ENCODE results near the gene UPK1B. TPM values are rescaled to one million over a fixed set of nuclear protein-coding genes. Genes with fewer than 3 reads are reported as not detected.

The UPK1B gene
- total and polyA plus RNA-seq, 2 donors (not counting 3 experiments of a cell fraction or from before 2014, with no cell fraction given) = not detected

GRCh38 chr3:119236756-119237155 lies 63.4 kb downstream of the UPK1B start:
- Histone ChIP-seq H3K4me3 (replicated peaks in 1 of 3; ENCODE audit: insufficient read depth in 1 of 3, low read depth in 1 of 3, low read length in 3 of 3) (no peak overlapping the region), H3K79me2 (ENCODE audit: control insufficient read depth, insufficient read depth, low read length) (no peaks in the 10 kb centered on the region), H3K9me3 (replicated peaks; ENCODE audit: control insufficient read depth, insufficient read depth, low read length) (no peaks in the 10 kb centered on the region), H3K4me2 (ENCODE audit: insufficient read depth, low read length) (no peak overlapping the region), H3K9ac (replicated peaks; ENCODE audit: extremely low read depth, insufficient read depth, low read length) (no peak overlapping the region), H4K20me1 (replicated peaks; ENCODE audit: control insufficient read depth, extremely low read depth, insufficient read depth, low read length) (no peaks in the 10 kb centered on the region), H3K4me1 (ENCODE audit: control insufficient read depth, extremely low read depth, insufficient read depth, low read length) (peaks cover 13% of the 10 kb centered on the region), H3K36me3 (ENCODE audit: control insufficient read depth in 2 of 2, extremely low read depth in 1 of 2, insufficient read depth in 2 of 2, low read length in 2 of 2) (peaks cover 3 to 5% of the 10 kb centered on the region in 2 experiments), H3K27me3 (ENCODE audit: control insufficient read depth in 2 of 2, insufficient read depth in 2 of 2, low read length in 2 of 2) (no peaks in the 10 kb centered on the region), H3K9me1 (replicated peaks; ENCODE audit: control insufficient read depth, extremely low read depth, insufficient read depth, low read length) (no peaks in the 10 kb centered on the region), H3K27ac (ENCODE audit: insufficient read depth, low read depth, low read length) (no peak overlapping the region), H2AFZ (ENCODE audit: low read depth, low read length) (no peak overlapping the region)
- intact Hi-C loops (cut with micrococcal nuclease) (no loop called here), dilution Hi-C loops (cut with MboI; ENCODE audit: extremely low pct_ligation_motif_present, low sequenced_read_pairs) (no loop called here)
- no peak for FAIRE-seq
- ChIA-PET POLR2A (no interaction called here), CTCF (no interaction called here)
- TF ChIP-seq CTCF (IDR thresholded peaks at IDR 0.05; ENCODE audit: extremely low read depth in 1 of 2, insufficient read depth in 1 of 2, low read depth in 1 of 2, low read length in 2 of 2) (no peak), FOS (IDR thresholded peaks at IDR 0.05; ENCODE audit: borderline replicate concordance, insufficient read depth, low read length) (no peak), JUN (IDR thresholded peaks at IDR 0.05; ENCODE audit: borderline replicate concordance, insufficient read depth, insufficient read length, low read depth) (no peak), MYC (IDR thresholded peaks at IDR 0.05; ENCODE audit: low read depth, low read length) (no peak), MAX (IDR thresholded peaks at IDR 0.05; ENCODE audit: insufficient read depth, insufficient read length) (no peak), GATA2 (IDR thresholded peaks at IDR 0.05; ENCODE audit: insufficient read depth, insufficient read length, low read depth, low read length) (no peak)
- no TSS peak for BruUV-seq (replicated peaks)
- no peak for DNase-seq (ENCODE audit: low read depth, low spot score)

DNA sequence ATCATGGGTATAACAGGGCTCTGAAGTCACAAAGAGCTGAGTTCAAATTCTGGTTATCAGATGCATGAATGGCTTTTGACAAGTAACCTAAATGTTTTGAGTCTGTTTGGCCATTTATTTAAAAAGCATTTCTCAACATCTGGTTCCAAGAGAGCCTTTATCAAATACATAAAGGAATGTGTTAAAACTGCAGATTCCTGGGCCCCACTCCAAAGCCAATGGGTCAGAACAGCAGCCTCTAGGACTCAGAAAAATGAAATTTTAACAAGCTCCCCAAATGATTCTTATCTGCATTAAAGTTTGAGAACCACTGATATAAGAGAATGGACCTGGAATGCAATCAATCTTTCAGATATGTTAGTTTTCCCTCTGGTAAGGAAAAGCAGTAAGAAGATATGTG lies 63.9 kb downstream of the UPK1B start:
- no TSS peak for BruUV-seq (replicated peaks)
- Histone ChIP-seq H2AFZ (ENCODE audit: low read depth, low read length) (no peak overlapping the region), H3K4me3 (replicated peaks in 1 of 3; ENCODE audit: insufficient read depth in 1 of 3, low read depth in 1 of 3, low read length in 3 of 3) (no peak overlapping the region), H4K20me1 (replicated peaks; ENCODE audit: control insufficient read depth, extremely low read depth, insufficient read depth, low read length) (no peaks in the 10 kb centered on the region), H3K9ac (replicated peaks; ENCODE audit: extremely low read depth, insufficient read depth, low read length) (no peak overlapping the region), H3K27ac (ENCODE audit: insufficient read depth, low read depth, low read length) (no peak overlapping the region), H3K9me1 (replicated peaks; ENCODE audit: control insufficient read depth, extremely low read depth, insufficient read depth, low read length) (no peaks in the 10 kb centered on the region), H3K36me3 (ENCODE audit: control insufficient read depth in 2 of 2, extremely low read depth in 1 of 2, insufficient read depth in 2 of 2, low read length in 2 of 2) (peaks cover 2 to 3% of the 10 kb centered on the region in 2 experiments), H3K79me2 (ENCODE audit: control insufficient read depth, insufficient read depth, low read length) (no peaks in the 10 kb centered on the region), H3K27me3 (ENCODE audit: control insufficient read depth in 2 of 2, insufficient read depth in 2 of 2, low read length in 2 of 2) (no peaks in the 10 kb centered on the region), H3K4me1 (ENCODE audit: control insufficient read depth, extremely low read depth, insufficient read depth, low read length) (peaks cover 13% of the 10 kb centered on the region), H3K4me2 (ENCODE audit: insufficient read depth, low read length) (no peak overlapping the region), H3K9me3 (replicated peaks; ENCODE audit: control insufficient read depth, insufficient read depth, low read length) (no peaks in the 10 kb centered on the region)
- FAIRE-seq (no peak), DNase-seq (ENCODE audit: low read depth, low spot score) (no peak)
- no peak for TF ChIP-seq MYC (IDR thresholded peaks at IDR 0.05; ENCODE audit: low read depth, low read length)
- dilution Hi-C loops (cut with MboI; ENCODE audit: extremely low pct_ligation_motif_present, low sequenced_read_pairs) = no loop called here
- ChIA-PET CTCF (no interaction called here), POLR2A (no interaction called here)
- intact Hi-C loops (cut with micrococcal nuclease) = no loop called here
